GM12874 (cell line): ENCODE measurements around the gene SLC22A2.

Source experiments
- CTCF ChIP-seq: IDR thresholded peaks from 2 replicates; pipeline ENCODE4 v1.5.1; 2011; ENCODE audit warnings: low read depth, mild to moderate bottlenecking, control low read depth, low read length, moderate library complexity; ENCODE audit not compliant: insufficient read depth

Gene SLC22A2

GRCh38 chr6:160278311-160278710 lies 19.7 kb upstream of the SLC22A2 start:
- no peak for TF ChIP-seq CTCF

- TF ChIP-seq CTCF = no peak
Observed at GRCh38 chr6:160277546-160277945, 18.9 kb upstream of the SLC22A2 start.

DNA sequence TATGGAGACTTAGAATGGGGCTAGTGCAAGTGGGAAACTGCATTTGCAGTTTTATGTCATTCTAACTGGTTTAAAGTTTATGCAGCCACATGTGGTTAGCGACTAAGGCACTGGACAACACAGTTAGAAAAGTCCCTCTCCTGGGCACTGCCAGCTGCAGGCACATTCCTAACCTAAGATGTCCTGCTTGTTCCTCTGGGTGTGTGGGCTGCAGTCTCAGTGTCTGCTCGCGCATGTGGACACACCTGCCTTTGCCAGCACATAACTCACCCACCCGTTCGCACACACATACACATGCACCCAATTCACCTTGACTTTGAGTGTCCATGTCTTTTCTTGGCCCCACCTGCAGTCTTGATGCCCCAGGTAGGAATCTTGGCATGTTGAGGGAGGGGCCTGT lies 18.5 kb upstream of the SLC22A2 start:
- no peak for TF ChIP-seq CTCF

- TF ChIP-seq CTCF = no peak
Observed at GRCh38 chr6:160276126-160276525, 17.5 kb upstream of the SLC22A2 start.

DNA sequence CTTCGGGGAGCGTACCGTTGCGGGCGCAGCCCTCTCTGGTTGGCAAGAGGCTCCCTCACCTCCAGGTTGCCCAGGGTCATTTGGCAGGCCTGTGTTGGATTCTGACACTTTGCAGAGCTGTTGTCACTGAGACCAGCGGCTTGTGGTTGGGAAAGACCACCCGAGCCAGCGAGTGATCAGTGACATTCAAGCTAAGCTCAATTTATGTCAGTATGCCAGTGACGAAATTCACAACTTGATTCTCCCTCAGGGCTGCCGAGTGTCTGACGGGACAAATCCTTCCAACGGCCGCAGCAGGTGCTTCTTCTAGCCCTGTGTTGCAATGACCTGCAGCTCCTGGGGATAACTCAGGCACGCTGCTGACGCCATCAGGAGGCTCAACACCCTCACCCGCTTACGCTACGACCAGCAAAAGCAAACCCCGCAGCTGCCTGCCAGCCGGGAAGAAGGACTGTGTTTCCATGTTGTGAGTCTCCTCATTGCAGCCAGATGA lies 16.9 kb upstream of the SLC22A2 start:
- TF ChIP-seq CTCF = no peak

DNA sequence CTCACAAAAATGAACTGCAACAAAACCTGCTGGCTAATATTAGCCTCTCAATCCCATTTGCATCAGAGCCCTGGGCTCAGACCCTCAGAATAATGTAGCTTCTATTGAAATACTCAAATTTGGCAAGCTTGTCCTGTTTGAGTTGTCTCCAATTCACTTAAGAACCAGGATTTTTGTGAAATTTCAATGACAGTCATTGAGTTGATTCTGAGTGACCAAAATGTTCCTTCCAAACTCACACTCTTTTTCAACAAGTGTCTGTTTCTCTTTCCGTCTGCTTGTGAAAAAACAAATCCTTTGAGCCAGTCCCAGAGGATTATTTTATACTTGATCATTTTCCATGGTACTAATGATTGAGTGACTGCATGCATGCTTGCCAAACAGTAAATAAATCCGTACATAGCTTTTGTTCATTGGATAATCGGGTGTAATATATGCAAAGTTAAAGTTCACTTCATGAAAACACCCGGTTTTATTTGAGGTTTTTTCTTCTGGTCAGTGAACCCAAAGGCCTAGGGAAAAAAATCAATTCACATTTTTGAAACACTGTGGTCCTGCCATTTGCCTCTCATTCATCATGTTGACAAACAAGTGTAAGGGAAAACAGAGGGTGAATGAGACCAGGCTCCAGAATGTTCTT lies 16.4 kb upstream of the SLC22A2 start:
- no peak for TF ChIP-seq CTCF

GRCh38 chr6:160273750-160274149 lies 15.1 kb upstream of the SLC22A2 start:
- TF ChIP-seq CTCF = no peak
